HG03521 (cell line): ENCODE data around the gene MAMDC4.
"Not testable (repeated sequence)": the region's sequence is repeated elsewhere in the genome, so short reads cannot be mapped to it uniquely, and the experiment has no call there.

Source experiments
- ATAC-seq: cut with Tn5 transposase; IDR thresholded peaks from one replicate; pipeline ENCODE4 v1.9.1; 2021; ENCODE audit warnings: mild to moderate bottlenecking, moderate library complexity; ENCODE audit not compliant: unreplicated experiment

MAMDC4 gene

GRCh38 chr9:136851941-136852663, at the start of gene MAMDC4:
Gene MAMDC4, plus strand, starts transcription at chr9:136852346. Its CDS starts 71 bp downstream, at chr9:136852417.
- no peak for ATAC-seq

DNA sequence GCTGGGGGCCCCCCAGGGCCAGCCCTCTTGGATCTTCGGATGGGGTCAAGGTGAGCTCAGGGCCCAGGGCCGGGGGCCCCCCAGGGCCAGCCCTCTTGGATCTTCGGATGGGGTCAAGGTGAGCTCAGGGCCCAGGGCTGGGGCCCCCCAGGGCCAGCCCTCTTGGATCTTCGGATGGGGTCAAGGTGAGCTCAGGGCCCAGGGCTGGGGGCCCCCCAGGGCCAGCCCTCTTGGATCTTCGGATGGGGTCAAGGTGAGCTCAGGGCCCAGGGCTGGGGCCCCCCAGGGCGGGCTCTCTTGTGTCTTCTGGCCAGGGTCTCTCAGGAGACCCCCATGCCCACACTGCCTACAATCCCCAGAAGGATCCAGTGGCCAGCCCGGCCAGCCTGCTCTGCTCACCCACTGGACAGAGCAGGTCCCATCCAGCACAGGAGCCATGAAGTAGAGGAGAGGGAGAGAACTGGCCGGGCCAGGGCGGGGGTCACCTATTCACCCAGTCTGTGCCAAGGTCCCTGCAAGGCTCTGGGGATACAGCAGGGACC, 49.1 kb upstream of the MAMDC4 start:
- ATAC-seq: not testable (repeated sequence)

DNA sequence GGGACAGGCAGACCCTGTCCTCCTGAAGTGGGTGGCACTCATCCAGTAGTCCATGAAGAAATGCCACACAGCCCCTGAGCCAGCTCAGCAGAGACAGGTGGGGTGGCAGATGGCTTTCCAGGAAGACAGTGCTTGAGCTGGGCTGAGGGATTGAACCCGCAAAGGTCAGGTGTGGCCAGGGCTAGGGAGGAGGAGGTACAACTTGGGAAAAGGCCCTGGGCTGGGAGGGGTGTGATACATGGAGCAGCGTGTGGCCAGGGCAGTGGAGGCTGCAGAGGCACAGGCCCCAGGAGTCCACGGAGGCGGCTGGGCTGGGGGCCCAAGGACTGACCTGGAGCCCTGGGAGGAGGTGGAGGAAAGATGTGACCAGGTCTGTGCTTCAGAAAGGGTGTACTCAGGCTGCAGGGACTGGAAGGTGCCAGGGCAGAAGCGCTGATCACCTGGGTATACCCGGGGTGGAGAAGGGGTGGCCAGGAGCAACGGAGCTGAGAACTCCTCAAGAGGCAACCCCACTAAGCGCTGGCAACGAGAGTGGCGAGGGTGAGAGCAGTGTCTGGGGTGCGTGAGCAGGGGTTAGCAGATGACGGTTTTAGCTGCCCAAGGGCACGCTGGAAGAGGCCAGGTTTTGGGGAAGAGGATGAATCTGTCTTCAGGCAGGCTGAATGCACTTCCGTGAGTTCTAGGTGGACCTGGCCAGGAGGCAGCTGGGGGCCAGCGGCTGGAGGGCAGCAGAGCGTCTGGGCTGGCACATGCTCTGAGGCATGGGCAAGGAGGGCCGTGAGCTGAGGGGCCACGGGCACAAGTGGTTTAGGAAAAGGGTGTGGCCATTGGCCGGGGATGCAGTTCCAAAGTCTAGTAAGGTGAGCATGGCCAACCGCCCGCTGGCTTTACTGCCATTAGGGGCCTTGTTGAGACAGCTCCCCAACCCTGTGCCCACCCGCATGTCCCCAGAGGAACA, 48.3 kb upstream of the MAMDC4 start:
- ATAC-seq: no peak

GRCh38 chr9:136804509-136805206, 47.5 kb upstream of the MAMDC4 start:
- ATAC-seq: no peak

- no peak for ATAC-seq
These were observed 46.9 kb upstream of the MAMDC4 start for GRCh38 chr9:136805207-136805740.

GRCh38 chr9:136806067-136806466, 46.1 kb upstream of the MAMDC4 start:
- ATAC-seq: no peak

DNA sequence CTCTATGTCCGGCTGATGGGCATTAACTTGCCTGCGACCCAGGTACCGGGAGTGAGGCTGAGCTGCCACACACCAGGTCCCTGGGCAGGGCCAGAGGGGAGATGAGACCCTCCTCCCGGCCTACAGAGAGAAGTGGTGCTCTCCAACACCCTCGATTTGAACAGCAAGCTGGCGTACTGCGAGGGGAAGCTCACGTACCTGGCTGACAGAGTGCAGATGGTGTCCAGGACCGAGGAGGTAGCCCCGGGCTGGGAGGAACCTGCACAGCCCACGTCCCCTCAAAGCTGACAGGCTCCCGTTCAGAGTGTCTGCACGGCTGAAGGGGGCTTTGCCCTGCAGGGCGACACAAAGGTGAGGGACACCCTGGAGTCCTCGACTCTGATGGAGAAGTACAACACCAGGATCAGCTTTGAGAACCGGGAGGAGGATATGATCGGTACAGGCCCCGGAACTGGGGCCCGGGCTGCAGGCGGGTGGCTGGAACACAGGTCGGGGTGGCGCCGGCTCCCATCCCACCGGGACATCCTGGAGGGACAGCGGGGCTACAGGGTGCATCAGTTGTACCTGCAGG, 45.4 kb upstream of the MAMDC4 start:
- ATAC-seq: no peak

GRCh38 chr9:136807281-136808074, 44.7 kb upstream of the MAMDC4 start, which contains the start of gene RABL6:
Gene RABL6, plus strand, starts transcription at chr9:136807948. Its CDS starts 249 bp downstream, at chr9:136808197.
- ATAC-seq: peak; percentile 87

DNA sequence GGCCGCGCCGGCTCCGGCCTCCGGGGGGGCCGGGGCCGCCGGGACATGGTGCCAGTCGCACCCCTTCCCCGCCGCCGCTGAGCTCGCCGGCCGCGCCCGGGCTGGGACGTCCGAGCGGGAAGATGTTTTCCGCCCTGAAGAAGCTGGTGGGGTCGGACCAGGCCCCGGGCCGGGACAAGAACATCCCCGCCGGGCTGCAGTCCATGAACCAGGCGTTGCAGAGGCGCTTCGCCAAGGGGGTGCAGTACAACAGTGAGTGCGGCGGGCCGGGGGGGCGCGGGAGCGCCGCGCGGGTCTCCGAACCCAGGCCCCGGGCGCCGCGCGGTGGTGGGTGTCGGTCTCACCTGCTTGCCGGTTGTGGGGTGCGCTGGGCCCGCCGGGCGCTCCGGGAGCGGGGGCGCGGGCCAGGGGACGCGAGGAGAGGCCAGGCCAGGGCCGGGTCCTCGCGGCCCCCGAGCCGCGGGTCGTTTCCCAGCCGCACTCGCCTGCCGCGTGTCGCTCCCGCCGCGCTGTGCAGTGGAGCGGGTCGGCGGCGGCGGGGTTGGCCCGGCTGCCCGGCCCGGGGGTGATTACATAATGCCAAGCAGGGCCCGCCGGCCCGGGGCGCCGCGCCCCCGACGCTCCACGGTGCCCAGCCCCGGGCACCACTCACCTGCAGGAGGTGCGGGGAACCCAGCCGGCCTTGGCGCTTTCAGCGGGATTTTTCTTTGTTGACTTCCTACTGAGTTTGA, 43.9 kb upstream of the MAMDC4 start:
- peak; percentile 31 for ATAC-seq

GRCh38 chr9:136808806-136809158, 43.4 kb upstream of the MAMDC4 start:
- no peak for ATAC-seq

DNA sequence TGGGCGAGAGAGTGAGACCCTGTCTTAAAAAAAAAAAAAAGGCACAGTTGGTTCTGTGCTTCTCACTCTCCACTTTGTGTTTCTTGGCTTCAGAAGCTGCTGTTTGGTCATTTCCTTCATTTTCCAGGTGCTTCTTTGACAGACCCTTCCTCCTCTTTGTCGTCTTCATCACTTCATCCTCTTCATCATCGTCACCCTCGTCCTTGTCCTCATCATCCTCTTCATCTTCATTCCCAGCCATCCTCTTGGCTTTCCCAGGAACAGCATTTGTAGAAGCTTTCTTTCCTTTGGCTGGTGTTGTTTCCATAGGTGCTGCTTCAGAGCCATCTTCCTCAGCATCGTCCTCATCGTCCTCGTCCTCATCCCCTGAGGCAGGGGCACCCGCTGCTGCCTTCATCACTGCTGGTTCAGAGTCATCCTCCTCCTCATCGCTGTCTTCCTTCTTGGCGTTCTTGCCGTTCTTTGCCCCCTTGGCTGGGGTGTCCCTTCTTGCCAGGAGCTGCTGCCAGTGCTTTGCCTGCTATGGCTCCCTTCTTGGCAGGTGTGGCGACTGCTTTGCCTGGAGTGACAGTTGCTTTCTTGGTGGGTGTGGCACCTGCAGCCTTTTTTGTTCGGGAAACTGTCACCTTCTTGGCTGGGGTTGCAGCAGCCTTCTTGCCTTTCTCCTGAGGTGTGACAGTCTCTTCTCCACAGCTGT, 37.3 kb upstream of the MAMDC4 start:
- no peak for ATAC-seq

DNA sequence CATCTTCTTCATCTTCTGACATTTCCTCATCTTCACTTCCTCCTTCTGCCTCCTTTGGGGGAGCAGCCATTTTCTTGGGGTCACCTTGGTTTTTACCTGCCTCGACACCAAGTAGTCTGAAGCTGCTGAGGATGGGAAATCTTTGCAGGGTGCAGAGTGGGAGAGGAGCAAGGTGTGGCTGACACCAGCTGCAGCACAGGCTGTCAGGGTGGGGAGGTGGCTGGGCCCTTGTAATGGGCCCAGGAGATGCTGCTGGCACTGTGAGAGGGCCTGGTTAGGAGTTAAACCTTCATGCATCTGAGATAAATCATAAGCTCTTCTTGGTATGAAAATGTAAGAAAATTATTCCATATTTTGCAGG, 36.7 kb upstream of the MAMDC4 start:
- ATAC-seq: no peak

DNA sequence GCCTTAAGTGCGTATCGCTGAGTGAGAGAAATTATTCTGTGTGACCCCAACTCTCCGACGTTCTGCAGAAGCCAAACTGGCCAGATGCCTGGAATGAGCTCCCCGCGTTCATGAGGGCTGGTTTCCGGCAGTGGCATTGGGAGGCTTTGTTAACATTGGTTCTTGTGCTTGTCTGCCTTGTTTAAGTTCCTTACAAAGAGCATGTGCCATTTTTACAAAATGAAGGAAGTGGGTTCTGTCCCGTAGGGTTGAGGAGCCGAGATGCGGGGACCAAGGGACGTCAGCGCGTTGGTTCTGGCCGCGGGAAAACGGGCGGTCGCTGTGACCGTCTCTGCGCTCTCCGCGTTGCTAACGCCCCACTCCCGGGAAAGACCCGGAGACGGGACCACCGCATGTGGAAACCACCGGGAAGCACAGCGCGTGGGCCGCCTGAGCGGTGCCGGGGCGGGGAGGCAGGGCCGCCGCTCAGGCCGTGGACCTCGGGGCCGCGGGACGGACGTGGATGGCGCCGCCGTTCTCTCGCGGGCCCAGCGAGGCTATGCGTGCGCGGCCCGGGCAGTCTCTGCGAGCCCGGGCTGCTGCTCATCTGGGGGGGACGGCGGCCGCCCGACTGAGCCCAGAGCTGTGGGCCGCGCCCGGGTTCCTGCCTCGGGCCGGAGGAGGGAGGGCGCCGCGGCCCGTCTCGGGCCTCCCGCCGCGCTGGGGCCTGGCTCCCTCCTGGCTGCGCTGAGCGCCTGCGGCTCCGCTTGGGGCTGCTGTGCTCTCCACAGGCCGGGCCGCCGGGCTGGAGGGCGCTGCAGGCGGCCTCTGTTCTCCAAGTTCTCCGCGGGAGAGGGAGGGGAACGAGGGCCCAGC, 30.9 kb upstream of the MAMDC4 start:
- no peak for ATAC-seq

- ATAC-seq: no peak
These were observed 30.2 kb upstream of the MAMDC4 start for GRCh38 chr9:136821826-136822544.

GRCh38 chr9:136823136-136824046, 28.8 kb upstream of the MAMDC4 start:
- ATAC-seq: no peak
